K562 (cell line): Measurements from ENCODE around the gene NVL. TPM values are rescaled to one million over a fixed set of nuclear protein-coding genes. Genes with fewer than 3 reads are reported as not detected.

Experiments used
- ATAC-seq: fragments of 200-7000 bp; cut with Tn5 transposase; 3 replicates; pipeline ENCODE4 v1.9.1; 2020; ENCODE audit warnings: moderate library complexity
- BruUV-seq: library from RNA; stranded (reverse); fragments of 400-500 nt; replicated peaks from 2 replicates; lab custom pipeline; 2021; lab: Mats Ljungman, UMichigan
- CTCF ChIA-PET: fragments of 300-600 bp; formaldehyde crosslinking; extraction: SDS; loops from one replicate; lab custom pipeline; 2021; ENCODE audit warnings: low intra/inter-chr PET ratio; lab: Yijun Ruan, JAX
- POLR2A ChIA-PET: fragments of 300-600, 350-650 bp; sonication (Branson Sonifier 250); formaldehyde crosslinking; extraction: SDS; loops from one replicate; lab custom pipeline; 2021; ENCODE audit warnings: antibody characterized with exemption, inconsistent platforms; lab: Yijun Ruan, JAX
- DNase-seq, 4 experiments: peaks; one replicate each; pipeline versions ENCODE4 v3.0.0 to v3.0.0-alpha.2; 2011 to 2018; ENCODE audit warnings: low spot score in 3 of 4, mixed read lengths in 3 of 4; ENCODE audit errors: extremely low read depth in 1 of 4
- FAIRE-seq: peaks from 2 replicates; lab custom pipeline; 2011; peaks lifted over from hg19 to GRCh38; lab: Jason Lieb, UNC
- H2AFZ ChIP-seq: 2 replicates; pipeline ENCODE4 v1.6.0; 2011; ENCODE audit warnings: low read depth, low read length, control low read depth, inconsistent platforms
- H3K27ac ChIP-seq: fragments of 200-600 bp; 3 replicates; pipeline ENCODE4 v1.8.0; 2011; ENCODE audit warnings: low read depth, mild to moderate bottlenecking, control low read depth, inconsistent platforms, low read length, moderate library complexity, mixed read lengths; ENCODE audit errors: extremely low read depth
- H3K27me3 ChIP-seq, 2 experiments: fragments of 300-600 bp in 1 of 2; 2 replicates in 1 of 2; 3 replicates in 1 of 2; pipeline versions ENCODE4 v1.6.0 to v1.8.0; 2011; ENCODE audit warnings: inconsistent platforms in 2 of 2, low read length in 2 of 2, mild to moderate bottlenecking in 1 of 2, mixed read lengths in 1 of 2, moderate library complexity in 1 of 2; ENCODE audit not compliant: control insufficient read depth in 2 of 2, insufficient read depth in 2 of 2
- H3K36me3 ChIP-seq: fragments of 300-600 bp; 3 replicates; pipeline ENCODE4 v1.8.0; 2011; ENCODE audit warnings: mild to moderate bottlenecking, low read length, inconsistent platforms; ENCODE audit not compliant: control insufficient read depth, insufficient read depth
- H3K4me1 ChIP-seq, 2 experiments: fragments of 200-600 bp in 1 of 2; replicated peaks in 1 of 2; 2 replicates in 1 of 2; 3 replicates in 1 of 2; pipeline versions ENCODE4 v1.5.1 to v1.8.0; 2011; ENCODE audit warnings: inconsistent platforms in 2 of 2, low read length in 2 of 2, mild to moderate bottlenecking in 1 of 2, mixed read lengths in 1 of 2, moderate library complexity in 1 of 2; ENCODE audit not compliant: control insufficient read depth in 2 of 2, insufficient read depth in 2 of 2
- H3K4me2 ChIP-seq: 2 replicates; pipeline ENCODE4 v1.6.1; 2011; ENCODE audit warnings: low read length, control low read depth, inconsistent platforms, mixed read lengths; ENCODE audit not compliant: insufficient read depth
- H3K4me3 ChIP-seq: fragments of 200-600 bp; sonication (generic), shearing (Covaris generic); 2 replicates; pipeline ENCODE4 v1.5.1; 2016; ENCODE audit warnings: control low read depth, inconsistent platforms
- H3K79me2 ChIP-seq: fragments of 200-600 bp; 3 replicates; pipeline ENCODE4 v1.8.0; 2011; ENCODE audit warnings: low read length, inconsistent platforms; ENCODE audit not compliant: control insufficient read depth, insufficient read depth
- H3K9ac ChIP-seq, 2 experiments: 2 replicates each; pipeline versions ENCODE4 v1.6.0 to v1.6.1; 2011; ENCODE audit warnings: low read depth in 2 of 2, low read length in 2 of 2, control low read depth in 1 of 2, inconsistent platforms in 1 of 2, mild to moderate bottlenecking in 1 of 2, mixed read lengths in 1 of 2; ENCODE audit not compliant: insufficient read depth in 1 of 2
- H3K9me1 ChIP-seq: one replicate; pipeline ENCODE4 v1.6.0; 2011; ENCODE audit warnings: inconsistent platforms, mild to moderate bottlenecking, low read length, moderate library complexity; ENCODE audit not compliant: control insufficient read depth, insufficient read depth
- H3K9me3 ChIP-seq: replicated peaks from 2 replicates; pipeline ENCODE4 v1.5.1; 2011; ENCODE audit warnings: low read depth, low read length, inconsistent platforms; ENCODE audit not compliant: control insufficient read depth, insufficient read depth
- H4K20me1 ChIP-seq: replicated peaks from 2 replicates; pipeline ENCODE4 v1.6.1; 2011; ENCODE audit warnings: low read length, inconsistent platforms, mixed read lengths; ENCODE audit not compliant: control insufficient read depth, insufficient read depth
- DDX20 ChIP-seq: fragments of 450-650 bp; IDR thresholded peaks from 2 replicates; pipeline ENCODE4 v1.6.1; 2016; ENCODE audit warnings: missing genetic modification characterization, low read depth, mild to moderate bottlenecking, missing compliant biosample characterization, moderate library complexity
- FOXM1 ChIP-seq, 2 experiments: fragments of 450-650 bp in 1 of 2; sonication (generic) in 1 of 2; formaldehyde crosslinking in 1 of 2; IDR thresholded peaks; 2 replicates each; pipeline versions ENCODE4 v1.6.1 to v1.9.0; 2017 to 2022; ENCODE audit warnings: low read depth in 2 of 2, mild to moderate bottlenecking in 2 of 2, missing genetic modification reagents in 1 of 2, moderate library complexity in 1 of 2
- NR2C1 ChIP-seq, 2 experiments: fragments of 450-650 bp; IDR thresholded peaks; 2 replicates each; pipeline ENCODE4 v1.6.1; 2017; ENCODE audit warnings: mild to moderate bottlenecking in 2 of 2, antibody characterized with exemption in 1 of 2, inconsistent platforms in 1 of 2, missing compliant biosample characterization in 1 of 2, missing genetic modification characterization in 1 of 2
- NR2C2 ChIP-seq, 2 experiments: fragments of 200-800 bp in 1 of 2; sonication (Bioruptor generic) in 1 of 2; sonication (generic) in 1 of 2; formaldehyde crosslinking in 1 of 2; IDR thresholded peaks; 2 replicates each; pipeline versions ENCODE4 v1.6.1 to v1.8.0; 2016 to 2022; ENCODE audit warnings: mild to moderate bottlenecking in 1 of 2, missing compliant biosample characterization in 1 of 2, missing genetic modification characterization in 1 of 2, missing genetic modification reagents in 1 of 2
- RAD21 ChIP-seq, 2 experiments: fragments of 250-450 bp in 1 of 2; fragments of 450-650 bp in 1 of 2; sonication (Bioruptor Pico) in 1 of 2; formaldehyde crosslinking in 1 of 2; IDR thresholded peaks in 1 of 2; conservative IDR thresholded peaks in 1 of 2; 2 replicates each; pipeline versions ENCODE4 v1.4.0 to v1.8.0; 2020 to 2022; ENCODE audit warnings: mild to moderate bottlenecking in 2 of 2, moderate library complexity in 1 of 2
- SOX6 ChIP-seq: fragments of 450-650 bp; IDR thresholded peaks from 2 replicates; pipeline ENCODE4 v1.6.1; 2014; ENCODE audit warnings: mild to moderate bottlenecking
- TBL1XR1 ChIP-seq, 2 experiments: IDR thresholded peaks; 2 replicates each; pipeline ENCODE4 v1.6.1; 2012; ENCODE audit warnings: improper control_type of control experiment in 2 of 2, low read length in 2 of 2, mild to moderate bottlenecking in 1 of 2
- WGBS: fragments of 100-300 bp; shearing (Covaris generic); methylation state at CpG from one replicate; pipeline ENCODE4 v1.1.6; 2016; ENCODE audit warnings: low coverage, mixed read lengths; ENCODE audit not compliant: insufficient coverage; ENCODE audit errors: missing lambda C conversion rate; 5-methylcytosine and 5-hydroxymethylcytosine counted together
- in situ Hi-C: fragments of 300-500 bp; cut with MboI; formaldehyde crosslinking; loops from 4 replicates; pipeline ENCODE4 v1.15.0; 2018; ENCODE audit warnings: inconsistent platforms, mixed read lengths
- intact Hi-C: fragments of 100-400 bp; cut with micrococcal nuclease; formaldehyde crosslinking; loops from 2 replicates; pipeline ENCODE4 v1.14.2; 2022
- polyA plus RNA-seq, 8 experiments: library from polyadenylated mRNA; depleted of rRNA in 4 of 8; stranded (reverse) in 5 of 8; unstranded in 3 of 8; fragments of >200 nt; fragmentation: Nextera tagmentation in 2 of 8; fragmentation: Illumina TruSeq in 1 of 8; extraction: Ambion mirVana in 2 of 8; extraction: Trizol in 1 of 8; gene quantifications; 2 replicates each; pipeline versions ENCODE4 v1.2.1 to v1.2.3, GENCODE V29; 2011 to 2014; ENCODE audit warnings: inconsistent platforms in 1 of 8, missing spikeins in 1 of 8
- total RNA-seq, 7 experiments: library from RNA; depleted of rRNA in 6 of 7; stranded (reverse); fragments of >200 nt in 6 of 7; fragmentation: Illumina TruSeq in 2 of 7; extraction: Trizol in 2 of 7; gene quantifications; 2 replicates each; pipeline versions ENCODE4 v1.2.1 to v1.2.3, GENCODE V29; 2011 to 2021; ENCODE audit warnings: low replicate concordance in 1 of 7
- TF ChIP-seq, protein P1 (sequence below): fragments of 200-800 bp; sonication (Bioruptor generic); IDR thresholded peaks from 2 replicates; pipeline ENCODE4 v1.6.1; 2017; ENCODE audit warnings: missing genetic modification characterization, missing compliant biosample characterization

Gene NVL
- total and polyA plus RNA-seq, 9 of the 15 experiments (the other 6 are each of a cell fraction or from before 2014, with no cell fraction given) = 32.5 to 86.6 (median 62.9) TPM

DNA sequence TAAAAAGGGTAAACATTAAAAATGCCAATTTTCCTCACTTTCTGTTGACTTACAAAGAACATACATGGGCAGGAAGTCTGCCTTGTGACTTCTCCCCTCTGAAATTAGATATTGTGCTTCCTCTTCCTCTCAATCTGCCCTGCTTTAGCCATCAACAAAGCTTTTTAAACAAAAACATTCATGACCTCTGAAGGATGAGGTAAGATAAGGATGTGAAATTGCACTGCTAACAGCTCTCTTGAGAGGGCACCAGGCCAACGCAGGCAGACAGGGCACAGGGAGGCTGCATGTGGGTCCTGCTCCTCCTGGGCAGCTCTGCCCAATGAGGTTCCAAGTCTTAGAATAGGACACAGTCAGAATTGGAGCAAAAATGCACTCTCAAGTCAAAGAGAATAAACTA lies 84.8 kb downstream of the NVL start:
- intact Hi-C loops = no loop called here
- CTCF ChIA-PET = no interaction called here

More for the DNA sequence above, 84.8 kb downstream of the NVL start:
- 0 out of 4 replicates have a peak overlapping the region, but pooled peaks of 1 of the 2 experiments have one; percentile 31 for H3K9ac ChIP-seq
- FAIRE-seq (no peak), ATAC-seq (no peak), DNase-seq (no peak)
- no peaks in the 10 kb centered on the region for H4K20me1 ChIP-seq
- TF ChIP-seq, protein P1, sequence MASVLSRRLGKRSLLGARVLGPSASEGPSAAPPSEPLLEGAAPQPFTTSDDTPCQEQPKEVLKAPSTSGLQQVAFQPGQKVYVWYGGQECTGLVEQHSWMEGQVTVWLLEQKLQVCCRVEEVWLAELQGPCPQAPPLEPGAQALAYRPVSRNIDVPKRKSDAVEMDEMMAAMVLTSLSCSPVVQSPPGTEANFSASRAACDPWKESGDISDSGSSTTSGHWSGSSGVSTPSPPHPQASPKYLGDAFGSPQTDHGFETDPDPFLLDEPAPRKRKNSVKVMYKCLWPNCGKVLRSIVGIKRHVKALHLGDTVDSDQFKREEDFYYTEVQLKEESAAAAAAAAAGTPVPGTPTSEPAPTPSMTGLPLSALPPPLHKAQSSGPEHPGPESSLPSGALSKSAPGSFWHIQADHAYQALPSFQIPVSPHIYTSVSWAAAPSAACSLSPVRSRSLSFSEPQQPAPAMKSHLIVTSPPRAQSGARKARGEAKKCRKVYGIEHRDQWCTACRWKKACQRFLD (CRISPR knock-in tag) = 0 out of 2 replicates have a peak, but pooled peaks have one; percentile 34
- no peak for TF ChIP-seq DDX20 (tag)
- peak; percentile 42; the same call in 1 of the 2 replicates for TF ChIP-seq SOX6
- peak in 1 of 2 experiments; percentile 19; a peak in 1 of 4 replicates for TF ChIP-seq RAD21 (CRISPR knock-in tag; conservative IDR thresholded peaks at IDR 0.05 in 1 of 2, IDR thresholded peaks at IDR 0.05 in 1 of 2)
- TF ChIP-seq NR2C2 (CRISPR knock-in tag; IDR thresholded peaks at IDR 0.05) = no peak
- peak; percentile 73 for TF ChIP-seq NR2C2 (tag; IDR thresholded peaks at IDR 0.05)
- TF ChIP-seq NR2C1 (IDR thresholded peaks at IDR 0.05) = no peak
- TF ChIP-seq NR2C1 (tag; IDR thresholded peaks at IDR 0.05) = peak; percentile 56; the same call in 1 of the 2 replicates
- TF ChIP-seq FOXM1 (IDR thresholded peaks at IDR 0.05; ENCODE audit: low read depth) = 0 out of 2 replicates have a peak, but pooled peaks have one; percentile 11
- no peak for TF ChIP-seq FOXM1 (CRISPR knock-in tag; IDR thresholded peaks at IDR 0.05; ENCODE audit: low read depth)
- no peak for TF ChIP-seq TBL1XR1 (IDR thresholded peaks at IDR 0.05; ENCODE audit: low read length in 2 of 2)
- 38% methylated on average over 1 of the region's 1 CpG for WGBS
- no peaks in the 10 kb centered on the region for H3K9me1 ChIP-seq
- H3K4me2 ChIP-seq = no peak overlapping the region
- in situ Hi-C loops = no loop called here
- H3K4me3 ChIP-seq = no peak overlapping the region
- no TSS peak for BruUV-seq
- no peak overlapping the region for H3K27ac ChIP-seq
- H3K27me3 ChIP-seq = no peaks in the 10 kb centered on the region
- POLR2A ChIA-PET = interaction anchor here (0.6 to 1.3 kb wide), 2 partner anchors 11 to 12 kb away, joined by 3 to 4 read pairs; no protein-coding TSS in a partner anchor
- H2AFZ ChIP-seq = no peak overlapping the region
- H3K9me3 ChIP-seq = no peaks in the 10 kb centered on the region
- H3K4me1 ChIP-seq = no peaks in the 10 kb centered on the region; a peak in 1 of 5 replicates
- no peaks in the 10 kb centered on the region for H3K79me2 ChIP-seq
- H3K36me3 ChIP-seq = peaks cover 38% of the 10 kb centered on the region
